ENCODE results near the gene FMR1.

DNA sequence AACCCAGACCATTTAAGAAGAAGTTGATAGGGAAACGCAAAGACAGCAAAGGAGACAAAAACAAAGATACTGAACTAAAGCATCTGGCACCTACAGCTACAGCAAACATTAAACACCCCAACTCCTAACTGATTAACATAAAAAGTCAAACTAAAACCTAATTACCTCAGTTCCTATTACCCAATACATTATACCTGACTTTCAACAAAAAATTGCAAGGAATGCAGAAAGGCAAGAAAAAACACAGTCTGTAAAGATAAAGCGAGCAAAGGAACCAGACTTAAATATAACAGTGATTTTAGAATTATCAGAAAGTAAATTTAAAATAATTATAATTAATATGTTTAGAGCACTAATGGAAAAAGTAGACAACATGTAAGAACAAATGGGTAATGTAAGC is 9.4 kb upstream of the FMR1 start:
- TF ChIP-seq TAF1 (IDR thresholded peaks at IDR 0.05; ENCODE audit: borderline replicate concordance, insufficient read depth, low read length) (no peak), POLR2AphosphoS5 (IDR thresholded peaks at IDR 0.05; ENCODE audit: low read depth, low read length) (no peak)

Data from PFSK-1 (cell line).